SK-N-MC (cell line): ENCODE measurements around the gene ARHGAP32.
"Not testable (repeated sequence)": the region's sequence is repeated elsewhere in the genome, so short reads cannot be mapped to it uniquely, and the experiment has no call there.

Experiments used
- DNase-seq: peaks from one replicate; pipeline ENCODE4 v3.0.0-alpha.2; 2011; ENCODE audit warnings: low read depth, low spot score
- H3K27ac ChIP-seq: fragments of 200-600 bp; sonication (generic); 2 replicates; pipeline ENCODE4 v1.5.1; 2016; ENCODE audit warnings: mixed run types
- H3K36me3 ChIP-seq: fragments of 200-600 bp; sonication (generic); 2 replicates; pipeline ENCODE4 v1.6.1; 2017; ENCODE audit warnings: antibody characterized with exemption, low read length, mixed read lengths; ENCODE audit not compliant: insufficient read depth
- H3K4me3 ChIP-seq: fragments of 200-600 bp; sonication (generic); 2 replicates; pipeline ENCODE4 v1.5.1; 2016
- H3K9ac ChIP-seq: fragments of 200-600 bp; sonication (generic); 2 replicates; pipeline ENCODE4 v1.8.0; 2017; ENCODE audit warnings: mixed run types, mixed read lengths; ENCODE audit not compliant: insufficient read length
- H3K9me3 ChIP-seq: fragments of 200-600 bp; sonication (generic); 2 replicates; pipeline ENCODE4 v1.6.1; 2017; ENCODE audit warnings: low read depth, mild to moderate bottlenecking, antibody characterized with exemption, low read length, moderate library complexity, mixed read lengths
- EZH2 ChIP-seq: fragments of 200-600 bp; sonication (generic); IDR thresholded peaks from one replicate; pipeline ENCODE4 v1.6.1; 2017; ENCODE audit warnings: antibody characterized with exemption
- FOXP2 ChIP-seq: optimal IDR thresholded peaks from 2 replicates; pipeline ENCODE3; 2011; ENCODE audit warnings: mild to moderate bottlenecking, moderate library complexity; ENCODE audit not compliant: insufficient read depth; ENCODE audit errors: extremely low read length, control extremely low read depth
- POLR2AphosphoS5 ChIP-seq: IDR thresholded peaks from 2 replicates; pipeline ENCODE4 v1.6.1; 2012; ENCODE audit warnings: mild to moderate bottlenecking, low read depth, low read length, borderline replicate concordance

ARHGAP32 gene

GRCh38 chr11:129184581-129184980, 7.5 kb downstream of the ARHGAP32 start:
- no peaks in the 10 kb centered on the region for H3K36me3 ChIP-seq
- no peak overlapping the region for H3K27ac ChIP-seq
- H3K9me3 ChIP-seq, result no peaks in the 10 kb centered on the region
- no peak for DNase-seq
- H3K4me3 ChIP-seq, result no peak overlapping the region
- TF ChIP-seq FOXP2 (no peak), POLR2AphosphoS5 (no peak)
- no peak overlapping the region for H3K9ac ChIP-seq

- no peak for TF ChIP-seq POLR2AphosphoS5
- DNase-seq, result no peak
Observed at GRCh38 chr11:129167315-129167714, 24.8 kb downstream of the ARHGAP32 start.

GRCh38 chr11:129163714-129164164, 28.4 kb downstream of the ARHGAP32 start:
- no peak overlapping the region for H3K4me3 ChIP-seq
- H3K9ac ChIP-seq, result no peak overlapping the region
- peaks cover 8% of the 10 kb centered on the region; the same call in 1 of the 2 replicates for H3K36me3 ChIP-seq
- TF ChIP-seq EZH2, result no peak
- TF ChIP-seq POLR2AphosphoS5, result no peak
- no peak for DNase-seq
- H3K27ac ChIP-seq, result no peak overlapping the region
- no peaks in the 10 kb centered on the region for H3K9me3 ChIP-seq

More at GRCh38 chr11:129167315-129167714, 24.8 kb downstream of the ARHGAP32 start:
- H3K9ac ChIP-seq, result no peak overlapping the region
- H3K36me3 ChIP-seq, result peaks cover 7% of the 10 kb centered on the region; the same call in 1 of the 2 replicates
- H3K27ac ChIP-seq, result no peak overlapping the region
- H3K4me3 ChIP-seq, result no peak overlapping the region
- no peaks in the 10 kb centered on the region for H3K9me3 ChIP-seq

GRCh38 chr11:129157080-129157479, 35.0 kb downstream of the ARHGAP32 start:
- not testable (repeated sequence) for DNase-seq, H3K4me3 ChIP-seq, H3K9me3 ChIP-seq

GRCh38 chr11:129155745-129156144, 36.4 kb downstream of the ARHGAP32 start:
- H3K36me3 ChIP-seq, result no peaks in the 10 kb centered on the region
- no peaks in the 10 kb centered on the region; the same call in 1 of the 2 replicates for H3K9me3 ChIP-seq
- no peak overlapping the region for H3K4me3 ChIP-seq
- H3K27ac ChIP-seq, result no peak overlapping the region
- TF ChIP-seq FOXP2, result no peak
- TF ChIP-seq EZH2, result no peak
- no peak for DNase-seq
- H3K9ac ChIP-seq, result no peak overlapping the region

More at GRCh38 chr11:129157080-129157479, 35.0 kb downstream of the ARHGAP32 start:
- H3K27ac ChIP-seq, H3K9ac ChIP-seq, H3K36me3 ChIP-seq: not testable (repeated sequence)

- Histone ChIP-seq H3K36me3 (no peaks in the 10 kb centered on the region), H3K27ac (no peak overlapping the region), H3K9ac (no peak overlapping the region), H3K4me3 (no peak overlapping the region), H3K9me3 (peaks cover 4% of the 10 kb centered on the region)
- DNase-seq, result no peak
- TF ChIP-seq EZH2 (no peak), FOXP2 (no peak), POLR2AphosphoS5 (no peak)
Observed at GRCh38 chr11:129148487-129148886, 43.6 kb downstream of the ARHGAP32 start.

- Histone ChIP-seq H3K36me3 (no peaks in the 10 kb centered on the region), H3K9ac (no peak overlapping the region), H3K9me3 (peaks cover 4% of the 10 kb centered on the region; the same call in 1 of the 2 replicates), H3K4me3 (no peak overlapping the region), H3K27ac (no peak overlapping the region)
- DNase-seq, result no peak
- TF ChIP-seq POLR2AphosphoS5 (no peak), FOXP2 (no peak), EZH2 (no peak)
Observed at GRCh38 chr11:129146191-129146590, 45.9 kb downstream of the ARHGAP32 start.

GRCh38 chr11:129145276-129145675, 46.8 kb downstream of the ARHGAP32 start:
- Histone ChIP-seq H3K9me3 (peaks cover 2% of the 10 kb centered on the region; the same call in 1 of the 2 replicates), H3K9ac (no peak overlapping the region), H3K4me3 (no peak overlapping the region), H3K27ac (no peak overlapping the region), H3K36me3 (no peaks in the 10 kb centered on the region)
- no peak for DNase-seq
- TF ChIP-seq FOXP2 (no peak), POLR2AphosphoS5 (no peak), EZH2 (no peak)

- TF ChIP-seq EZH2, result no peak
- TF ChIP-seq FOXP2, result no peak
- no peak for TF ChIP-seq POLR2AphosphoS5
- H3K9me3 ChIP-seq, result no peaks in the 10 kb centered on the region; the same call in 1 of the 2 replicates
- no peak overlapping the region for H3K4me3 ChIP-seq
- no peaks in the 10 kb centered on the region for H3K36me3 ChIP-seq
- no peak overlapping the region for H3K27ac ChIP-seq
- no peak overlapping the region for H3K9ac ChIP-seq
- no peak for DNase-seq
Observed at GRCh38 chr11:129144256-129144655, 47.9 kb downstream of the ARHGAP32 start.

- DNase-seq, result no peak
- Histone ChIP-seq H3K36me3 (no peaks in the 10 kb centered on the region), H3K27ac (0 out of 2 replicates have a peak overlapping the region, but pooled peaks have one; percentile 7), H3K4me3 (no peak overlapping the region), H3K9me3 (no peaks in the 10 kb centered on the region), H3K9ac (no peak overlapping the region)
- TF ChIP-seq FOXP2, result no peak
- no peak for TF ChIP-seq EZH2
- no peak for TF ChIP-seq POLR2AphosphoS5
Observed at GRCh38 chr11:129143335-129143734, 48.8 kb downstream of the ARHGAP32 start.
